ENCODE results near the gene GPATCH8.

The GPATCH8 gene

GRCh38 chr17:44348988-44349364, 154.2 kb downstream of the GPATCH8 start:
- Histone ChIP-seq H2AFZ (ENCODE audit: low read depth) (no peak overlapping the region), H3K4me3 (IDR thresholded peaks at IDR 0.05; ENCODE audit: insufficient read depth, low read depth, low read length) (no peak overlapping the region), H3K9ac (no peak overlapping the region), H3K4me2 (no peak overlapping the region), H3K27ac (no peak overlapping the region), H4K20me1 (ENCODE audit: insufficient read depth) (no peaks in the 10 kb centered on the region), H3K4me1 (ENCODE audit: low read depth, poor library complexity, severe bottlenecking) (peaks cover 22% of the 10 kb centered on the region), H3K36me3 (ENCODE audit: insufficient read depth) (no peaks in the 10 kb centered on the region), H3K79me2 (ENCODE audit: insufficient read depth, low read depth) (no peaks in the 10 kb centered on the region), H3K27me3 (ENCODE audit: insufficient read depth, low read depth) (no peaks in the 10 kb centered on the region)
- TF ChIP-seq, protein P1, sequence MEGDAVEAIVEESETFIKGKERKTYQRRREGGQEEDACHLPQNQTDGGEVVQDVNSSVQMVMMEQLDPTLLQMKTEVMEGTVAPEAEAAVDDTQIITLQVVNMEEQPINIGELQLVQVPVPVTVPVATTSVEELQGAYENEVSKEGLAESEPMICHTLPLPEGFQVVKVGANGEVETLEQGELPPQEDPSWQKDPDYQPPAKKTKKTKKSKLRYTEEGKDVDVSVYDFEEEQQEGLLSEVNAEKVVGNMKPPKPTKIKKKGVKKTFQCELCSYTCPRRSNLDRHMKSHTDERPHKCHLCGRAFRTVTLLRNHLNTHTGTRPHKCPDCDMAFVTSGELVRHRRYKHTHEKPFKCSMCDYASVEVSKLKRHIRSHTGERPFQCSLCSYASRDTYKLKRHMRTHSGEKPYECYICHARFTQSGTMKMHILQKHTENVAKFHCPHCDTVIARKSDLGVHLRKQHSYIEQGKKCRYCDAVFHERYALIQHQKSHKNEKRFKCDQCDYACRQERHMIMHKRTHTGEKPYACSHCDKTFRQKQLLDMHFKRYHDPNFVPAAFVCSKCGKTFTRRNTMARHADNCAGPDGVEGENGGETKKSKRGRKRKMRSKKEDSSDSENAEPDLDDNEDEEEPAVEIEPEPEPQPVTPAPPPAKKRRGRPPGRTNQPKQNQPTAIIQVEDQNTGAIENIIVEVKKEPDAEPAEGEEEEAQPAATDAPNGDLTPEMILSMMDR (conservative IDR thresholded peaks at IDR 0.05; ENCODE audit: low read depth, low read length), result no peak

DNA sequence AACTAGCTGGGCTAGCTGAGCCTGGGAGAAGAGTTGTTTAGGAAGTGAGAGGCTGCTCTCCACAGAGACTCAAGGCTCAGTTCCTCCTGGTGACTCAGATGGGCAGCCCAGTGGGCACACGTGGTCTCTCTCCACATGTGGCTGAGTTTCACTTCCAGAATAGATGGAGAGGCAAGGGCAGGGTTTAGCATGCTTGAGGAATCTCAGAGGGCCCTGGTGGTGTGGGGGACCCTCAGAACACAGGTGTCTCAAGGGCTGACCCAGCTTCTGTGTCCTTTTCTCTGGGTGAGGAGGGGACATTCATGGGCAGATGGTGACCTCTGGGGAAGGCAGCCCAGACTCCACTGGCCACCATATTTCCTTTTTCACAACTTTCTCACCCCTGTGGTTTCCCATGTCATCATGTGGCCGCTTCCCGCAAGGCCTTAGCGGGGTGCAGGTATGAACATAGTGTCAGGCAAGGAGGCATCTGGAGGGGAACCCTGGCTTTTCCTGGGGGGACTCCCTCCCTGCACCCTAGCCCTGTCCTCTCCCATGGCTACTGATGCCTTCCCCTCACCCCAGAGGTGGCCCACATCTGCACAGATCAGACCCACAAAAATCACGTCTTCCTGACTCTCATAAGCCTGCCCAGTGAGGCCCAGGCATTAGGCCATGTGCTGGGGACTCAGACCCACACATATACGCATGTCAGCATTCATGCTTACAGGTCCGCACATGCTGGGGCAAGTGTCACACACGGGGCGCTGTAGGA, 154.8 kb downstream of the GPATCH8 start:
- H3K79me2 ChIP-seq (ENCODE audit: insufficient read depth, low read depth), result no peaks in the 10 kb centered on the region

More for the DNA sequence above, 154.8 kb downstream of the GPATCH8 start:
- Histone ChIP-seq H3K9ac (no peak overlapping the region), H3K36me3 (ENCODE audit: insufficient read depth) (no peaks in the 10 kb centered on the region), H3K4me3 (IDR thresholded peaks at IDR 0.05; ENCODE audit: insufficient read depth, low read depth, low read length) (no peak overlapping the region), H3K27ac (no peak overlapping the region; the same call in 1 of the 2 replicates), H2AFZ (ENCODE audit: low read depth) (no peak overlapping the region), H4K20me1 (ENCODE audit: insufficient read depth) (no peaks in the 10 kb centered on the region), H3K4me1 (ENCODE audit: low read depth, poor library complexity, severe bottlenecking) (peaks cover 22% of the 10 kb centered on the region), H3K27me3 (ENCODE audit: insufficient read depth, low read depth) (no peaks in the 10 kb centered on the region; the same call in 1 of the 2 replicates), H3K4me2 (no peak overlapping the region; the same call in 1 of the 2 replicates)
- TF ChIP-seq, protein P1 (conservative IDR thresholded peaks at IDR 0.05; ENCODE audit: low read depth, low read length), result no peak
